ENCODE data around the gene TERT.
"Not testable (repeated sequence)": the region's sequence is repeated elsewhere in the genome, so short reads cannot be mapped to it uniquely, and the experiment has no call there.

Gene TERT

DNA sequence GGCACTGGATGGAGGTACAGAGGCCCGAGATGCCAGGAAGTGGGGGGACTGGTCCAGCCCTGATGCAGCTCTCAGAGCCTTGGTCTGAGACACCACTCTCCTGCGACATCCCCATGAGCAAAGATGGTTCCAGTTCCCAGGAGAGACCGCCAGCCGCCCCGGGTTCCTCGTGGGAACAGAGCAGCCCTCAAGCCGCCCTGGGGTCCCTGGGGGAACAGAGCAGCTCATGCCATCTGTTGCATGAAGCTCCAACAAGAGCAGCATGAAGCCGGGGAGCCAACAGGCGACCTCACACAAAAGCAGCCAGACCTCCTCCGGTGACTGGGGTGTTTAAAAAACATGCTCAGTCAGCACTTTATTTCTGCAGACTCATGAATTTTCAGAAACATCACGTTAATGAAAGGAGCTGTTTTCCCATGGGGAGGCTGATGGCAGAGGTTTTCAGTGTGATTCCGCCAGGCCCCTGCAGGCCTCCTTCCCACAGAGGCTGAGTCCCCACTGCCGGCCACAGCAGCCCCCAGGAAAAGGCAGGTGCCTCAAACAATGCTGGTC is 63.4 kb downstream of the TERT start:
- DNase-seq = no peak

GRCh38 chr5:1230551-1230950 is 64.3 kb downstream of the TERT start:
- no peak for DNase-seq

DNA sequence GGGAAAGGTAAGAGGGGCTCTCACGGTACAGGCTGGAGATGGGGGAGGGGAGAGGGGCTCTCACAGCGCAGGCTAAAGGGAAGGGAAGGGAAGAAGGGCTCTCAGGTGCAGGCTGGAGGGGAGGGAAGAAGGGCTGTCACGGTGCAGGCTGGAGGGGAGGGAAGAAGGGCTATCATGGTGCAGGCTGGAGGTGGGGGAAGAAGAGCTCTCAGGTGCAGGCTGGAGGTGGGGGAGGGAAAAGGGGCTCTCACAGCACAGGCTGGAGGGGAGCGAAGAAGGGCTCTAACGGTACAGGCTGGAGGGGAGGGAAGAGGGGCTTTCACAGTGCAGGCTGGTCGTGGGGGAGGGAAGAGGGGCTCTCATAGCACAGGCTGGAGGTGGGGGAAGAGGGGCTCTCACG is 65.0 kb downstream of the TERT start:
- DNase-seq = no peak

DNA sequence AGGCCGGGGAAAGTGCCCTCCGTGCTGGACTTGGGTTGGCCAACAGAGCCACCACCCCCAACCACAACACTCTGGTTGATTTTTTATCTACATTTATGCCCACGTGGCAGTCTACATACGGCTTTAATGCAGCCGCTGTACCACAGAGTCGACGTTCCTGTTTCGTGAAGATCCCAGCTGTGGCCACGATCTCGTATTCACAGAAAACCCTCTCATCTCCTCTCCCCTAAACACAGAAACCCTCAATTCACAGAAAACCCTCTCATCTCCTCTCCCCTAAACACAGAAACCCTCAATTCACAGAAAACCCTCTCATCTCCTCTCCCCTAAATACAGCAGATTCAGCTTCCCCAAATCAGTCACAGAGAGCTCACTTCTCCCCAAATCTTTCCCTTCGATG is 65.8 kb downstream of the TERT start:
- DNase-seq = not testable (repeated sequence)

DNA sequence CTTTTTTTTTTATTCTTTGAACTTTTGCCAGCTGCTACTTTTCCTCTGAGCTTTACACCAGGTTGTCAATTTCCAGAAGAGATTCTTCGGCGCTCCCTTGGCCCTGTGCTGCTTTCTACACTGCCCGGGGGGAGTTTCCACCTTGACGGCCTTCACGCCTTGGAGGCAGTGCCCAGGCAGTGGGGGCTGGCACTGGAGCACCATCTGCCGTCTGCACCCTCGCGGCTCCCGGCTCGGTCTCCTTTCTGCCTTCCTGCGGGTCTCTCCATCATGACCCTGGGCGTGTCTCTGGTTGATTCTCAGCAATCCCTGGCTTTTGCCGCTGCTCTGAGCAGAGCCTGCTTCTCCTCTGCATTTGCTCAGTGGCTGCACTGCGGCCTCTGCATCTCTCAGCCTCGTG is 66.7 kb downstream of the TERT start:
- DNase-seq = peak; percentile 53 to 73

GRCh38 chr5:1227667-1228066 is 67.2 kb downstream of the TERT start:
- peak; percentile 94 to 98 for DNase-seq

DNA sequence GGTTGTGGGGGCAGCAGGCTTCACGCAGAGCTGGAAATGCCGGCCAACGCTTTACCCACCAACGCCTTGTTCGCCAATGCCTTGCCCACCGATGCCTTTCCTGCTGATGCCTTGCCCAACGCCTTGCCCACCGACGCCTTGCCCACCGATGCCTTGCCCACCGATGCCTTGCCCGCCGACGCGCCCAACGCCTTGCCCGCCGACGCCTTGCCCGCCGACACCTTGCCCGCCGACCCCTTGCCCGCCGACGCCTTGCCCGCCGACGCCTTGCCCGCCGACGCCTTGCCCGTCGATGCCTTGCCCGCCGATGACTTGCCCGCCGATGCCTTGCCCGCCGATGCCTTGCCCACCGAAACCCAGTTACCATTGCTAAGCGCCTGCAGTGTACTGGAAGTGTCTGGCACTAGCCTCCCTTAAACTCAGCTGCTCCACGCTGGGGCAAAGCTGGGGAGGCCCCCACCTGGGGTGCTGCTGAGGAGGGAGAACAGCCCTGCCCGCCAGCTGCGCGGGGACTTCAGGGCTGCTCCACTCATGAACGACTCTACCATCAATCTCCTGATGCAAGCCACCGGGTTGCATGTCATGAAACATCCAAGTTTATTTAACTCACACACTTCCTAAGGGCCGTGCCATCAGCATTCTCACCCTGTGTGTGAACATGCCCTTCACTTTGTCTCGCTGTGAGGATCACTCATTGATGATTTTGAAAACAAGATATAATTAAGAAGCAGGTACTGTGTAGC is 67.9 kb downstream of the TERT start:
- peak; percentile 22 to 39 for DNase-seq

DNA sequence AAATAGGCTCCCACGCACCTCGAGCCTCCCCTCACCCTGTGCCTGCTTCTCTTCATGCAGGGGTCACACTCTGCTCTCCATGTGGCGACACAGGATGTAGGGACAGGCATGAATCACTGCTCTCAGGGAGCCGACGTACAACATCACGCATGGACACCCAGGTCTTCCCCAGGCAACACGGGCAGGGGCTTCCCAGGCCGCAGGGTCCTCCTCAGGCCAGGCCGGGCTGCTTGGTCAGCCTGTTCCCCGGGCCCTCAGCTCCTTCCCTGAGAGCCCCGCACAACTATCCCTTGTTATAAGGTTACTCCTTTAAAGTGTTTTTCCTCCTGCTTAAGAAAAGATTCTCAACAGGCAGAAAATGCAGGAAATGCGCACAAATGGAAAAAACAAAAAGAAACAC is 68.6 kb downstream of the TERT start:
- DNase-seq = no peak

DNA sequence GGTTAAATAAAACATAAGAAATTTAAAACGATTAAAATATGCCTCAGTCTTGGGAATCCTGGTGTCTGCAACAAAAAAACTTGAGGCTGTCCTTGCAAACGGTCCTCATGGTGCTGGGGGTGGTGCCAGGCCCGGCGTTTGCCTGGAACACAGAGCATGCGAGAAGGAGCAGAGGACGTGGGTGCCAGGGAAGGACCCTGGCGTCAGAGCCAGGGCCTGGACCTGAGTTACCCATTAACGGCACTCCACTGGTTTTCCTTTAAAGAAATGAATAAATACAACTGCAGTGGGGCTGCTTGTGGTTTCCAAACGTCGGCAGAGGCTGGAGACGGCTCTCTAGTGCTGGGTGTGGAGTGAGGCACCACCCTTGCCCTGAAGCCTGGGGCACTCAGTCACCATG is 69.8 kb downstream of the TERT start, which contains the start of gene SLC6A18:
TSS of gene SLC6A18 (plus strand) at position 301 of the 400 bp plus-strand sequence. CDS start at position 398, 97 bp downstream.
- no peak for DNase-seq

- no peak for DNase-seq
Observed at GRCh38 chr5:1224631-1225030, 70.2 kb downstream of the TERT start.

- no peak for DNase-seq
Observed at GRCh38 chr5:1223278-1223670, 71.6 kb downstream of the TERT start.

- no peak for DNase-seq
Observed at GRCh38 chr5:1222621-1223277, 72.1 kb downstream of the TERT start.

- DNase-seq = no peak
Observed at GRCh38 chr5:1222147-1222546, 72.7 kb downstream of the TERT start.

GRCh38 chr5:1221721-1222120 is 73.1 kb downstream of the TERT start:
- DNase-seq = no peak

DNA sequence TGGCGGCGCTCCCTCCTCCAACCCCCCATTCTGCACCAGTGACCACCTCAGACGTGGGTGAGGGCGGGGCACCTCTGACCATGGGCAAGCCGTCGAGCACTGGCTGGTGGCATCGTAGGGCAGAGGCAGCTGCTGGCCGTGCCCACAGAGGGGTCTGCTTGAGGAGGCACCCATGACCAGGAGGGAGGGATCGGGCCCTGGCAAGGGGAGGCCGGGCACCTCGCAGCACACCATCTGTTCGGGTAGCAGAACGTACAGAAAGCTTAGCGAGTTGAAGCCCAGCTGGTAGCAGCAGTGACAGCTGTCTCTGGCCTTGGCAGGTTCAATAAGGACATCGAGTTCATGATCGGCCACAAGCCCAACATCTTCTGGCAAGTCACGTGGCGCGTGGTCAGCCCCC is 74.0 kb downstream of the TERT start:
- DNase-seq = no peak

DNA sequence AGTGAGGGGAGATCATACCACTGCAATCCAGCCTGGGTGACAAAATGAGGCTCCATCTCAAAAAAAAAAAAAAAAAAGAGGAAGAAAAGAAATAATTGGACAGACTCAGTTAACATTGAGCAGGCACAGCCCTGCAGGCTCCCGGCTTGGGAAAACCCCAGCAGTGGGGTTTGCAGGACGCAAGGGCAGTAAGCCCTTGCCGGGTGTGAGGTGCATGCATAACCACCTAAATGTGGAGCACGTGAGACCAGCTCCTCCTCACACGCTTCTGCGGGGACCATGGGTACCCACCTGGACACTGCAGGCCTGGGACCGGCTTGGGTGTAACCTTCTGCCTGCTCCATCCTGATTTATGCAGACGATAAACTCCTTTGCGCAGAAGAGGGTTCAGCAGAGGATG is 74.5 kb downstream of the TERT start:
- DNase-seq = no peak

DNA sequence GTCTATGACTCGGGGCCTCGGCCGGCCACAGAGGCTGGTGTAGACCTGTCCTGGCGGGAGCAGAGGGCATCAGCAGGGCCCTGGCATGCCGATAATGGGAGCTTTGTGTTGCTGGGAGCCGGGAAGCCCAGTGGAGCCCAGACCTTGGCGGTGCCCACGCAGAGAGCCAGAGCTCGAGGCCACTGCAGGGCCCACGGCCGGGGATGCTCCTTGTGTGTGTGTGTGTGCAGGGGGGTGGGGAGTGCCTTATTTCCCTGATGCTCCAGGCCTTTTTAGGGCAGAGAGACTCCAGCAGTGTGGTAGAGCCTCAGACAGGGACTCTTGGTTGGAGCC is 75.1 kb downstream of the TERT start:
- no peak for DNase-seq

DNA sequence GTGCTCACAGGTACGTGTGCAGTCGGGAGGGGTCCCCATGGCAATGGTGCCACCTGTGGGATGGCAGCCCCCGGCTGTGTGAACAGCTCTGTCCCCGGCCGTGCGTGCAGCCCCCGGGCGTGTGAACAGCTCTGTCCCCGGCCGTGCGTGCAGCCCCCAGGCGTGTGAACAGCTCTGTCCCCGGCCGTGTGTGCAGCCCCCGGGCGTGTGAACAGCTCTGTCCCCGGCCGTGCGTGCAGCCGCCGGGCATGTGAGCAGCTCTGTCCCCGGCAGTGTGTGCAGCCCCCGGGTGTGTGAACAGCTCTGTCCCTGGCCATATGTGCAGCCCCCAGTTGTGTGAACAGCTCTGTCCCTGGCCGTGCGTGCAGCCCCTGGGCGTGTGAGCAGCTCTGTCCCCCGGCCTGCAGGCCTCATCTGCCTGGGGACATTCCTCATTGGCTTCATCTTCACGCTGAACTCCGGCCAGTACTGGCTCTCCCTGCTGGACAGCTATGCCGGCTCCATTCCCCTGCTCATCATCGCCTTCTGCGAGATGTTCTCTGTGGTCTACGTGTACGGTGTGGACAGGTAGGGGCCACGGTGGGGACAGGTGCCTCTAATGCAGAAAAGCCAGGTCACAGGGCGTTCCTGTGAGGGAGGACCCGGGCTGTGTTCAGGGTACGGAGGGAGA is 75.6 kb downstream of the TERT start:
- no peak for DNase-seq

GRCh38 chr5:1218351-1219080 is 76.4 kb downstream of the TERT start:
- DNase-seq = no peak

- peak in 1 of 2 experiments; percentile 23 for DNase-seq
Observed at GRCh38 chr5:1217596-1218206, 77.2 kb downstream of the TERT start.

DNA sequence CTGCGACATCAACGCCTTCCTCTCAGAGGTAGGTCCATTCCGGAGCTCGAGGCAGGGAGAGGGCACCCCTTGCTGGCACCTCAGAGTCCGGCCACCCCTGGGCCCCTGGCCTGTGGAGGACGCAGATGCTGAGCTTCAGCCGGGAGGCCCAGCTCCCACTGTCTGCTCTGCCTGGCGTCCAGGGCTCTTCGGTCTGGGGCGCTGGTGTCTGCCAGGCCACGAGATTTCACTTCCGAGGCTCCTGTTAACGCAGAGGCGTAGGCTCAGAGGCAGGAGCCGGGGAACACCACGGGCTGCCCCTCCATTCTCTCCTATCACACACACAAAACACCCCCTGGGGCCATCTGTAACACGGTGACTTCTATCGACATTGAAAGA is 78.0 kb downstream of the TERT start:
- DNase-seq = no peak

GRCh38 chr5:1216211-1216917 is 78.5 kb downstream of the TERT start:
- no peak for DNase-seq

Data from SHP77 (cell line).